Esophagus squamous epithelium (tissue), 5 donors: ENCODE data around the gene ADD3. TPM values are rescaled to one million over a fixed set of nuclear protein-coding genes. Genes with fewer than 3 reads are reported as not detected.
A peak's percentile ranks its signal among the peaks of the same experiment; 100 is the strongest.

ENCODE experiments used
- DNase-seq: peaks from one replicate; lab custom pipeline; 2025; lab: John Stamatoyannopoulos, UW
- H3K27ac ChIP-seq, 4 donors: fragments of 200-600 bp; sonication (generic); one replicate each; pipeline ENCODE4 v1.5.1; 2016 to 2019; ENCODE audit warnings: mild to moderate bottlenecking in 1 of 4
- H3K27me3 ChIP-seq, 4 donors: fragments of 200-600 bp; sonication (generic); 1 replicate in 3 of 4; 2 replicates in 1 of 4; pipeline versions ENCODE4 v1.5.1 to v1.6.0; 2017 to 2021; ENCODE audit warnings: antibody characterized with exemption in 1 of 4
- H3K36me3 ChIP-seq, 3 donors: fragments of 200-600 bp; sonication (generic); one replicate each; pipeline ENCODE4 v1.5.1; 2016 to 2019
- H3K4me1 ChIP-seq, 3 donors: fragments of 200-600 bp; sonication (generic); one replicate each; pipeline ENCODE4 v1.5.1; 2017 to 2019
- H3K4me3 ChIP-seq, 4 donors: fragments of 200-600 bp; sonication (generic); 1 replicate in 3 of 4; 2 replicates in 1 of 4; pipeline ENCODE4 v1.5.1; 2016 to 2019; ENCODE audit warnings: mild to moderate bottlenecking in 2 of 4, moderate library complexity in 1 of 4
- H3K9me3 ChIP-seq, 3 donors: fragments of 200-600 bp; sonication (generic); one replicate each; pipeline ENCODE4 v1.5.1; 2016 to 2019
- CTCF ChIP-seq, 6 experiments: fragments of 450-650 bp in 4 of 6; fragments of 200-600 bp in 2 of 6; sonication (generic) in 2 of 6; IDR thresholded peaks; one replicate each; pipeline ENCODE4 v1.5.1; 2016 to 2019; ENCODE audit warnings: antibody characterized with exemption in 6 of 6, mild to moderate bottlenecking in 4 of 6, moderate library complexity in 4 of 6
- POLR2A ChIP-seq, 4 donors: fragments of 450-650 bp; IDR thresholded peaks; one replicate each; pipeline ENCODE4 v1.6.1; 2017; ENCODE audit warnings: antibody characterized with exemption in 4 of 4, mild to moderate bottlenecking in 4 of 4, moderate library complexity in 3 of 4
- WGBS, 2 donors: methylation state at CpG; one replicate each; pipeline ENCODE4 v1.1.5; 2018; 5-methylcytosine and 5-hydroxymethylcytosine counted together
- intact Hi-C: fragments of 100-400 bp; cut with DNase I; formaldehyde crosslinking; loops from one replicate; pipeline ENCODE4 v1.15.0; 2022
- total RNA-seq, 4 donors: library from RNA; depleted of rRNA; stranded (reverse); fragments of >200 nt; gene quantifications; one replicate each; pipeline ENCODE4 v1.1.0, GENCODE V29; 2016
- donor health status: DM: yes; HTN: yes; CAD: no.

The ADD3 gene
- total RNA-seq, 4 donors from 2014 or later: 52.5 to 214 (median 145) TPM

DNA sequence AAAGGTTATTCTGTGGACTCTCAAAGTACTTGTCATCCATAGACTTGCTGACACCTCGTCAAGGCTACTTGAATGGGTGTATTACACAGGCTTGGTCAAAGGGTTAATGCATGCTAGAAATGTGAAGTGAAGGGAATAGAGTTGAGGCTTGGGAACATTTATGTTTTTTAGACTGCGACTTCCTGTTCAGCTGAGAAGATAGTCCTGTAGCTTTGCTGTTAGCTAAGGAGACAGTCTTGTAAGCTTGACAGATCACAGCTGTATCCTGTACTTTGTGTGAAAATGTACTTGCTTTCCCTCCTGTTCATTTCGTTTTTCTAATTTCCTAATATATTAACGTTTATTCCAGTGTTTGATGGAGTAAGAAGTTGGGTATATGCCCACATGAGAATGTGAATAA is 52.1 kb downstream of the ADD3 start:
- intact Hi-C loops: no loop called here
- Histone ChIP-seq H3K4me3 (no peak overlapping the region), H3K36me3 (no peaks in the 10 kb centered on the region), H3K9me3 (no peaks in the 10 kb centered on the region), H3K27me3 (no peaks in the 10 kb centered on the region), H3K27ac (peak overlapping the region in 1 of 4 donors; percentile 47), H3K4me1 (peaks cover 0 to 39% (median 0%) of the 10 kb centered on the region in 3 donors)
- TF ChIP-seq POLR2A (IDR thresholded peaks at IDR 0.05): no peak
- no peak for TF ChIP-seq CTCF (IDR thresholded peaks at IDR 0.05)
- DNase-seq: no peak
- WGBS, 2 donors: 35 to 49% methylated on average over 4 of the region's 4 CpGs

DNA sequence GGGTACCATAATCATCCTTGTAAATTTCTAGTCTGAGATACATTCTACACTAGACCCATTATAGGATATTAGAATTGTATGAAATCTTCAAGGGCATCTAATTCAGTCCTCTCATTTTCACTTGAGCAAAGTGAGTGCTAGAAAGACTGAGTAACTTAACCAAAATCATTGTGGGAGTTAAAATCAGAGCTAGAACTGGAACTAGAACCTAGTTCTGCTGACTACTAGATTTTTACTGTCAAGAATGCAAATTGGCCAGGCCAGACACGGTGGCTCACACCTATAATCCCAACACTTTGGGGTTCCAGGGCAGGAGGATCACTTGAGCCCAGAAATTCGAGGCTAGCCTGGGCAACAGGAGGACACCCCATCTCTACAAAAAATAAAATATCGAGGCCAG is 53.9 kb downstream of the ADD3 start:
- no peaks in the 10 kb centered on the region for H3K27me3 ChIP-seq
- H3K4me1 ChIP-seq: peaks cover 0 to 26% (median 0%) of the 10 kb centered on the region in 3 donors
- WGBS, 2 donors: 90 to 91% methylated on average over 2 to 3 of the region's 3 CpGs
- H3K27ac ChIP-seq: no peak overlapping the region
- H3K36me3 ChIP-seq: no peaks in the 10 kb centered on the region
- intact Hi-C loops: no loop called here
- H3K9me3 ChIP-seq: no peaks in the 10 kb centered on the region
- no peak for DNase-seq
- TF ChIP-seq POLR2A (IDR thresholded peaks at IDR 0.05) (no peak), CTCF (IDR thresholded peaks at IDR 0.05) (no peak)
- H3K4me3 ChIP-seq: no peak overlapping the region

DNA sequence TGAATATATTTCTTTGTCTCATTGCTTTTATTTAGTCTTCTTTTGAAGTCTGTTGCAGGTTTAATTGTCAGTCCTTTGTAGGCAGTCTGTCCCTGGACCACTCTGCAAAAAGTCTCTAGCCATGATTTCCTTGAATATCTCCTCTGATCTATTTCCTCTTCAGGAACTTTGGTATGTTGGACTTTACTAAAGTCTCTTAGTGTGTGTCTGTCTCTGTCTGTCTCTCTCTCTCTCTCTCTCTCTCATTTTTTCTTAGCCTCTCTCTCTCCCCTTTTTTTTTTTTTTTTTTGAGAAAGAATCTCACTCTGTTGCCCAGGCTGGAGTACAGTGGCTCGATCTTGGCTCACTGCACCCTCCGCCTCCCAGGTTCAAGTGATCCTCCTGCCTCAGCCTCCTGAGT is 57.5 kb downstream of the ADD3 start:
- no peaks in the 10 kb centered on the region for H3K27me3 ChIP-seq

DNA sequence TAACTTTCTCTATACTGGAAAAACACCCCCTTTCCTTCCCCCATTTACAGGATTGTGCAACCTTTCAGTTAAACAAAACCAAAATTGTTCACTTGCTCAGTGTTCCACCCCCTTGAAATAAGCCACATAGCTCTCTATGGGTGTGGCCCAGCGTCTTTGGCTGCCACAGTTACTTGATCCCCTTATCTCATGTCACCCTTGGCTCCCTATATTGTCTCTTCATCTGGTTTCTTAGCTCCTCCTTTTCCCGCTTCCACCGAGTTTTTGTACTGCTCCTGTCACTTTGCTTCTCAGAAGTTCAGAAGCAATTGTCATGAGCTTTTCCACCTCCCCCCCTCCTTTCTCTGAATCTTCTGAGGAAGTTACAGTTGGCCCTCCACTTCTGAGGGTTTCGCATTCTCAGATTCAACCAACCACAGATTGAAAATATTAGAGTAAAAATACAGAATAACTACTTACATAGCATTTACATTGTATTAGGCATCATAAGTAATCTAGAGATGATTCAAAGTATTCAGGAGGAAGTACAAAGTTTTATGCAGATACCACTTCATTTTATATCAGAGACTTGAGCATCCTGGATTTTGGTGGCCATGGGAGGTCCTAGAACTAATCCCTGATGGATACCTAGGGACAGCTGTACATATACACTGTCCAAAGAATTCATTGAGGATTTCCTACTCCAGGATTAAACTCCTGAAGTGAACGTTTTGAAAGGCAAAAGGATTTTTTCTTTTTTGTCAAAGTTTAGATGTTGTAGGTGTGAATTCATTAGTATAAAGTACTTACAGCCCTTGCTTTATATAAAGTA is 60.4 kb downstream of the ADD3 start:
- TF ChIP-seq CTCF (IDR thresholded peaks at IDR 0.05): no peak
- TF ChIP-seq POLR2A (IDR thresholded peaks at IDR 0.05): no peak
- peak overlapping the region in 3 of 4 donors; percentile 60 to 66 (median 65) for H3K27ac ChIP-seq
- 44 to 53% methylated on average over 4 of the region's 5 CpGs for WGBS, 2 donors
- no peaks in the 10 kb centered on the region for H3K27me3 ChIP-seq
- intact Hi-C loops: no loop called here
- no peaks in the 10 kb centered on the region for H3K9me3 ChIP-seq
- H3K4me1 ChIP-seq: peaks cover 0 to 45% (median 29%) of the 10 kb centered on the region in 3 donors
- DNase-seq: no peak
- H3K4me3 ChIP-seq: no peak overlapping the region
- no peaks in the 10 kb centered on the region for H3K36me3 ChIP-seq

More for the DNA sequence above, 57.5 kb downstream of the ADD3 start:
- H3K9me3 ChIP-seq: no peaks in the 10 kb centered on the region
- H3K27ac ChIP-seq: no peak overlapping the region
- no peak overlapping the region for H3K4me3 ChIP-seq
- TF ChIP-seq CTCF (IDR thresholded peaks at IDR 0.05): no peak
- TF ChIP-seq POLR2A (IDR thresholded peaks at IDR 0.05): no peak
- intact Hi-C loops: no loop called here
- DNase-seq: no peak
- H3K4me1 ChIP-seq: peaks cover 0 to 32% (median 25%) of the 10 kb centered on the region in 3 donors
- H3K36me3 ChIP-seq: no peaks in the 10 kb centered on the region
- 92% methylated on average over 2 of the region's 2 CpGs; no CpG with 5 or more reads in 1 of the 2 donors for WGBS, 2 donors

- H3K27ac ChIP-seq: peak overlapping the region in 3 of 4 donors; percentile 60 to 66 (median 65)
- 76 to 78% methylated on average over 6 to 7 of the region's 7 CpGs for WGBS, 2 donors
- no peak for DNase-seq
- no peaks in the 10 kb centered on the region for H3K36me3 ChIP-seq
- H3K9me3 ChIP-seq: no peaks in the 10 kb centered on the region
- no peaks in the 10 kb centered on the region for H3K27me3 ChIP-seq
- intact Hi-C loops: no loop called here
- no peak for TF ChIP-seq POLR2A (IDR thresholded peaks at IDR 0.05)
- no peak for TF ChIP-seq CTCF (IDR thresholded peaks at IDR 0.05)
- H3K4me3 ChIP-seq: no peak overlapping the region
- peaks cover 0 to 49% (median 29%) of the 10 kb centered on the region in 3 donors for H3K4me1 ChIP-seq
These were observed 61.0 kb downstream of the ADD3 start for GRCh38 chr10:110068780-110069179.
